SK-N-MC (cell line): ENCODE results near the gene SBSN.

Source experiments
- DNase-seq: peaks from one replicate; pipeline ENCODE4 v3.0.0-alpha.2; 2011; ENCODE audit warnings: low read depth, low spot score
- H3K27ac ChIP-seq: fragments of 200-600 bp; sonication (generic); 2 replicates; pipeline ENCODE4 v1.5.1; 2016; ENCODE audit warnings: mixed run types
- H3K36me3 ChIP-seq: fragments of 200-600 bp; sonication (generic); 2 replicates; pipeline ENCODE4 v1.6.1; 2017; ENCODE audit warnings: antibody characterized with exemption, low read length, mixed read lengths; ENCODE audit not compliant: insufficient read depth
- H3K4me3 ChIP-seq: fragments of 200-600 bp; sonication (generic); 2 replicates; pipeline ENCODE4 v1.5.1; 2016
- H3K9ac ChIP-seq: fragments of 200-600 bp; sonication (generic); 2 replicates; pipeline ENCODE4 v1.8.0; 2017; ENCODE audit warnings: mixed run types, mixed read lengths; ENCODE audit not compliant: insufficient read length
- H3K9me3 ChIP-seq: fragments of 200-600 bp; sonication (generic); 2 replicates; pipeline ENCODE4 v1.6.1; 2017; ENCODE audit warnings: low read depth, mild to moderate bottlenecking, antibody characterized with exemption, low read length, moderate library complexity, mixed read lengths
- EZH2 ChIP-seq: fragments of 200-600 bp; sonication (generic); IDR thresholded peaks from one replicate; pipeline ENCODE4 v1.6.1; 2017; ENCODE audit warnings: antibody characterized with exemption
- FOXP2 ChIP-seq: optimal IDR thresholded peaks from 2 replicates; pipeline ENCODE3; 2011; ENCODE audit warnings: mild to moderate bottlenecking, moderate library complexity; ENCODE audit not compliant: insufficient read depth; ENCODE audit errors: extremely low read length, control extremely low read depth
- POLR2AphosphoS5 ChIP-seq: IDR thresholded peaks from 2 replicates; pipeline ENCODE4 v1.6.1; 2012; ENCODE audit warnings: mild to moderate bottlenecking, low read depth, low read length, borderline replicate concordance

Gene SBSN

GRCh38 chr19:35516310-35516709 lies 11.8 kb downstream of the SBSN start:
- Histone ChIP-seq H3K27ac (no peak overlapping the region), H3K4me3 (no peak overlapping the region), H3K9me3 (no peaks in the 10 kb centered on the region), H3K36me3 (no peaks in the 10 kb centered on the region), H3K9ac (no peak overlapping the region)
- DNase-seq, result no peak
- TF ChIP-seq EZH2 (no peak), FOXP2 (no peak), POLR2AphosphoS5 (no peak)

GRCh38 chr19:35514282-35514809 lies 13.8 kb downstream of the SBSN start:
- no peak for DNase-seq
- Histone ChIP-seq H3K9me3 (no peaks in the 10 kb centered on the region), H3K27ac (no peak overlapping the region), H3K4me3 (no peak overlapping the region), H3K9ac (no peak overlapping the region), H3K36me3 (no peaks in the 10 kb centered on the region)
- TF ChIP-seq POLR2AphosphoS5 (no peak), FOXP2 (no peak), EZH2 (no peak)

- Histone ChIP-seq H3K9ac (no peak within 1 kb of the TSS), H3K36me3 (no peaks in the 10 kb centered on the region), H3K9me3 (no peaks in the 10 kb centered on the region), H3K27ac (no peak within 1 kb of the TSS), H3K4me3 (no peak within 1 kb of the TSS)
- TF ChIP-seq FOXP2 (no peak), POLR2AphosphoS5 (no peak), EZH2 (no peak)
- DNase-seq, result no peak
Measured at GRCh38 chr19:35513628-35514281, 14.4 kb downstream of the SBSN start, which contains the start of gene DMKN. TSS of gene DMKN (minus strand) at chr19:35513649. CDS start at chr19:35513475, 174 bp downstream.

GRCh38 chr19:35512831-35513627 lies 15.1 kb downstream of the SBSN start:
- no peaks in the 10 kb centered on the region for H3K9me3 ChIP-seq
- DNase-seq, result no peak
- H3K27ac ChIP-seq, result no peak overlapping the region
- H3K4me3 ChIP-seq, result no peak overlapping the region
- H3K36me3 ChIP-seq, result no peaks in the 10 kb centered on the region
- TF ChIP-seq FOXP2, result no peak
- TF ChIP-seq POLR2AphosphoS5, result no peak
- TF ChIP-seq EZH2, result no peak
- no peak overlapping the region for H3K9ac ChIP-seq

GRCh38 chr19:35511337-35511736 lies 16.8 kb downstream of the SBSN start:
- TF ChIP-seq POLR2AphosphoS5, result no peak
- TF ChIP-seq EZH2, result no peak
- TF ChIP-seq FOXP2, result no peak
- H3K9me3 ChIP-seq, result no peaks in the 10 kb centered on the region
- H3K9ac ChIP-seq, result no peak overlapping the region
- H3K4me3 ChIP-seq, result no peak overlapping the region
- no peak overlapping the region for H3K27ac ChIP-seq
- no peaks in the 10 kb centered on the region for H3K36me3 ChIP-seq
- no peak for DNase-seq

- Histone ChIP-seq H3K4me3 (no peak overlapping the region), H3K27ac (no peak overlapping the region), H3K36me3 (no peaks in the 10 kb centered on the region), H3K9ac (no peak overlapping the region), H3K9me3 (no peaks in the 10 kb centered on the region)
- TF ChIP-seq FOXP2 (no peak), EZH2 (no peak), POLR2AphosphoS5 (no peak)
- no peak for DNase-seq
Measured at GRCh38 chr19:35510626-35510964, 17.5 kb downstream of the SBSN start.

- no peak overlapping the region for H3K4me3 ChIP-seq
- TF ChIP-seq FOXP2 (no peak), EZH2 (no peak), POLR2AphosphoS5 (no peak)
- no peak overlapping the region for H3K9ac ChIP-seq
- DNase-seq, result no peak
- no peaks in the 10 kb centered on the region for H3K9me3 ChIP-seq
- H3K27ac ChIP-seq, result no peak overlapping the region
- no peaks in the 10 kb centered on the region for H3K36me3 ChIP-seq
Measured at GRCh38 chr19:35509861-35510625, 18.1 kb downstream of the SBSN start.

- Histone ChIP-seq H3K27ac (no peak overlapping the region), H3K9ac (no peak overlapping the region), H3K9me3 (no peaks in the 10 kb centered on the region), H3K4me3 (no peak overlapping the region), H3K36me3 (no peaks in the 10 kb centered on the region)
- no peak for TF ChIP-seq EZH2
- no peak for TF ChIP-seq POLR2AphosphoS5
- TF ChIP-seq FOXP2, result no peak
- no peak for DNase-seq
Measured at GRCh38 chr19:35509018-35509652, 19.0 kb downstream of the SBSN start.
